Inflammatory macrophage treated with lipopolysaccharide for 1 hour (primary cell): ENCODE measurements around the gene PLAC9.

Experiments used
- DNase-seq, 2 donors: peaks; one replicate each; pipeline ENCODE4 v3.0.0-alpha.2; 2020 to 2022

PLAC9 gene

DNA sequence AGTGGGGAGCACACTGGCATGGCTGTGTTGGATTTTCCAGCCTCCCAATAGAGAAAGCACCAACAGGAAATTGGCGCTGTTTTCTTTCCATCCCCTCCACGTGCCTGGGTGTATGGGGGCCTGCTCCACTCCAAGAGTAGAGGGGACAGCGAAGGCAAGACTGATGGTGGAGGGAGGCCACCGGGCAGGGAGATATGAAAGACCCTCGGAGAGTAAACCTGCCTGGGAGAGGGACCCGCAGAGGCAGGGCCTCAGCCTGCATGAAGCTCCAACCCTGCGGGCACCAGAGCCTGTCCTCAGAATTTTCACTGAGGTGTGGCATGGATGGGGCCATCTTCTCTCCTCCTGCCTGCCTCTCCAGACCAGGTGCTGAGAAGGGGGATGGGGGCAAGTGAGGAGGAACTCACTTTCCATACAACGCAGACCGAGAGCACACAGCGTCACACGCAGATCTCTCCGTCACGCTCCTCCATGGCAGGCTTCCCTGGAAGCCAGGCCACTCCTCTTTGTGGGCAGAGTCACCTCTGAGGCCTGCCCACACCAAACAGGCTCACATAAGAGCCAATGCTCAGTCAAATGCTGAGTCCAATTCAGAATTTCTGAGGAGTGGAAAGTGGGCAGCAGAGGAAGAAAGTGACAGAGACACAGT is 54.0 kb downstream of the PLAC9 start:
- peak in 1 of 2 donors; percentile 58 for DNase-seq

- DNase-seq, result no peak
These were observed 54.5 kb downstream of the PLAC9 start for GRCh38 chr10:80187060-80187459.

DNA sequence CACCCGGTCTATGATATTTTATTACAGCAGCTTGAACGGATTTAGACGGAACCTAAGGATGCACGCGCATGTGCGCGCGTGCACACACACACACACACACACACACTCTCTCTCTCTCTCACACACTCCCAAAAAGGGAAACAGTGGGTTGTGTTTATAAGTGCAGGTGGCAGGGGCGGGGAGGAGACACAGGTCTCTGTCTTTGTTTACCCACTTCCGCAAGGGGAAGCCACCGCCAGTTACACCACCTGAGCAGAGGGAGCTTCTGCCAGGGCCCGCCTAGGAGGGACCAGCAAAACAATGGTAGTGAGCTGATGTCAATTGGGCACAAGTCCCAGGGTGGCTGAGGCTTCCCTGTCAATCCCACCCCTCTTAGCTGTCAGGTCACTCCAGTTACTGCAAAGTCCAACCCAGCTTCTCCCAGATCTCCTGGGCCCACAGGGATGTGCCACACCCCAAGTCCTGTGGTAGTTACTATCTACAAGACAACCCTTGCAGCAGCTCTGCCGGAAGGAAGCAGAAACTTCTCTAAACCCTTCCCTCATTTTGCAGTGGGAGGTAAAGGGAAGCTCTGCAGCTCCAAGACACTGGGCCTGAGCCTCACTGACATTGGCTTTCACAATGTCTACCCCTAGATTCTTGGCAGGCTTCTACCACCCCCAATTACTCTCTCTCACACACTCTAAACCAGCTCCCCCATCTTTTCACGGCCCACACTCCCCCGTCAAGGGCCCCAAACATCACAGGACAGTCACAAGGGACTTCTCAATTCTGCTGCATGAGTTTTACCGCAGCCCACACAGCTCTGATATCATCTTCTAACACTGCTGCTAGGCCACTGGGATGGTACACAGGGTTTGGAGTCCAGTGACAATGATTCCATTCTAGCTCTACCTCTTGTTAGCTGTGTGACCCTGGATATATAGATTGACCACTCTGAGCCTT is 55.2 kb downstream of the PLAC9 start:
- DNase-seq, result peak; percentile 77 to 99

- DNase-seq, result no peak
These were observed 56.2 kb downstream of the PLAC9 start for GRCh38 chr10:80188713-80189112.

- no peak for DNase-seq
These were observed 59.2 kb downstream of the PLAC9 start for GRCh38 chr10:80191589-80192270.

DNA sequence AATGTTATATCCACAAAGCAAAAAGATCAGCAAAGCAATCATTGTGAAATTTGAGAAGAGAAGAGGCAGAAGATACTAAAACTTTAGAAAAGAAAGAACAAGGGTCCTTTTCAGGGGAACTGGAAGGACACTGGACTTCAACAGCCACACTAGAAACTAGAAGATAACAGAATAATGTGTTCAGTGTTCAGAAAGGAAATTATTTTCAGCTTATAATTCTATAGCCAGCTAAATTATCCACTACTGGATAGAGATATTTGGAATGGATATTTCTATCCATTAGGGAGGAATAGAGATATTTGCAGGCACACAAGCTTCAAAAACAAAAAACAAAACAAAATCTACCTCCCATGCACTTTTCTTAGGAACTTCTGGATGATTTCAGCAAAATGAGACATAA is 60.0 kb downstream of the PLAC9 start:
- no peak for DNase-seq

GRCh38 chr10:80194373-80195045 is 62.0 kb downstream of the PLAC9 start:
- no peak for DNase-seq
